ENCODE measurements around the gene RIBC2.

Gene RIBC2

DNA sequence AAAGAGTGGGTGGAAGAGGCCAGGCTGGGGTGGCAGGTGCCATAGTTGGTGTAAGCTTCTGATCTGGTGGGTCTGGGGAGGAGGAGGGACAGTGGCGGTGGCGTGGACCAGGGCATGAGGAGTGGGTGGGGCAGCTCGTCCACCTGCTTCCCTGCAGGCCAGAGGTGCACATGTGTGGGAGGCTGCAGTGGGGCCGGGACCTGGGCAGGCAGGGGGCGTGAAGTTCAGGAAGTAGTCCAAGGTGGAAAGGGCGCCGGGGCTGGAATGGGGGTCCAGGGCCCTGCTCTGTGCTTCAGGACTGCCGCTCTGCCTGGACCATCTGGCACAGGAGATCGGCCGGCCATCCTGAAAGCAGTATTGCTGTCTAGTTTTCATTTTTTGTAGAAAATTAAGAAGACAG lies 15.9 kb downstream of the RIBC2 start:
- Histone ChIP-seq H3K9me3 (ENCODE audit: insufficient read depth, low read depth, low read length) (no peaks in the 10 kb centered on the region), H3F3A (ENCODE audit: low read depth) (no peaks in the 10 kb centered on the region), H3K27me3 (ENCODE audit: insufficient read depth, low read length, poor library complexity, severe bottlenecking) (no peaks in the 10 kb centered on the region), H3K9ac (ENCODE audit: low read depth, low read length, poor library complexity, severe bottlenecking) (no peak overlapping the region), H3K4me3 (ENCODE audit: low read length, poor library complexity, severe bottlenecking) (no peak overlapping the region), H2AFZ (ENCODE audit: low read length) (no peak overlapping the region), H3K4me1 (ENCODE audit: insufficient read depth, low read length, poor library complexity, severe bottlenecking) (no peaks in the 10 kb centered on the region), H3K36me3 (ENCODE audit: insufficient read depth, low read length) (no peaks in the 10 kb centered on the region), H3K9me2 (replicated peaks; ENCODE audit: low read depth, low read length) (no peaks in the 10 kb centered on the region), H3K79me2 (ENCODE audit: insufficient read depth, low read length) (no peaks in the 10 kb centered on the region), H3K4me2 (ENCODE audit: low read depth, low read length, poor library complexity, severe bottlenecking) (no peak overlapping the region), H4K20me1 (ENCODE audit: insufficient read depth, low read length, poor library complexity, severe bottlenecking) (no peaks in the 10 kb centered on the region)
- TF ChIP-seq EZH2phosphoT487 (IDR thresholded peaks at IDR 0.05; ENCODE audit: borderline replicate concordance) = no peak
- TF ChIP-seq, protein P1, sequence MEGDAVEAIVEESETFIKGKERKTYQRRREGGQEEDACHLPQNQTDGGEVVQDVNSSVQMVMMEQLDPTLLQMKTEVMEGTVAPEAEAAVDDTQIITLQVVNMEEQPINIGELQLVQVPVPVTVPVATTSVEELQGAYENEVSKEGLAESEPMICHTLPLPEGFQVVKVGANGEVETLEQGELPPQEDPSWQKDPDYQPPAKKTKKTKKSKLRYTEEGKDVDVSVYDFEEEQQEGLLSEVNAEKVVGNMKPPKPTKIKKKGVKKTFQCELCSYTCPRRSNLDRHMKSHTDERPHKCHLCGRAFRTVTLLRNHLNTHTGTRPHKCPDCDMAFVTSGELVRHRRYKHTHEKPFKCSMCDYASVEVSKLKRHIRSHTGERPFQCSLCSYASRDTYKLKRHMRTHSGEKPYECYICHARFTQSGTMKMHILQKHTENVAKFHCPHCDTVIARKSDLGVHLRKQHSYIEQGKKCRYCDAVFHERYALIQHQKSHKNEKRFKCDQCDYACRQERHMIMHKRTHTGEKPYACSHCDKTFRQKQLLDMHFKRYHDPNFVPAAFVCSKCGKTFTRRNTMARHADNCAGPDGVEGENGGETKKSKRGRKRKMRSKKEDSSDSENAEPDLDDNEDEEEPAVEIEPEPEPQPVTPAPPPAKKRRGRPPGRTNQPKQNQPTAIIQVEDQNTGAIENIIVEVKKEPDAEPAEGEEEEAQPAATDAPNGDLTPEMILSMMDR (conservative IDR thresholded peaks at IDR 0.05; ENCODE audit: low read length) = no peak

DNA sequence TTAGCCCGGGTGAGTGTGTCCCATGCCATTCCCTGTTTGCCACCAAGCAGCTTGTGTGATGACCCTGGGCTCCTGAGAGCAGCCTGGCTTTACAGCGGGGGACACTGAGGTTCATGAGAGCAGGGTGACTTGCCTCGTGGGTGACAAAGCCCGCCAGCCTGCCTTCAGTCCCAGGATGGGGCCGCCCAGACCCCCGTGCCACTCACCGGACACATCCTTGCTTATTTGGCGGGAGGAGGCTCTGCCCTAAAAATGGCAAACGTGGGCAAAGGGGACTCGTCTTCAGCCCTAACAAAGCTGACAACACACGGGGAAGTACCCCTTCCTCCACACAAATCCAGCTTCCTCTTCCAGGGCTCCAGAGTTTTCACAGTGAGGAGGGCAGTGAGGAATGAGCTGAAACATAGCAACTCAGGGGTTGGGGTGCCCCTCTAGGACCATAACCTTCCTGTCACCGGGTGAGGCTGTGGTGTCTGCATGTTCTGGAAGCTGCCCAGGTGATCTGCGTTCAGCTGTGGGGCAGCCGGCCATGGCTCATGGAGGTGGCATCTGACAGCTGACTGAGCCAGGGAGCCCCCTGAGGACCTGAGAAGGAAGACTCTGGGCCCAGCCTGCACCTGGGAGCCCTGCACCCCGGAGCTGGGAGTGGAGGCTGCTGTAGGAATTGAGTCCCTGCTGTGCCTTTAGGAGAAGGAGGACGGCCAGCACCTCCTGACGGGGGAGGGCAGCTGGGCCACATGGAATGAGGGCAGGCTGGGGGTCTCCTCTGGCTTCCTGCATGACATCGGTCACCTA lies 16.7 kb downstream of the RIBC2 start:
- Histone ChIP-seq H3K79me2 (ENCODE audit: insufficient read depth, low read length) (no peaks in the 10 kb centered on the region), H3K4me2 (ENCODE audit: low read depth, low read length, poor library complexity, severe bottlenecking) (no peak overlapping the region), H4K20me1 (ENCODE audit: insufficient read depth, low read length, poor library complexity, severe bottlenecking) (no peaks in the 10 kb centered on the region), H3K4me3 (ENCODE audit: low read length, poor library complexity, severe bottlenecking) (no peak overlapping the region), H3K9me2 (replicated peaks; ENCODE audit: low read depth, low read length) (no peaks in the 10 kb centered on the region), H2AFZ (ENCODE audit: low read length) (no peak overlapping the region), H3K9me3 (ENCODE audit: insufficient read depth, low read depth, low read length) (no peaks in the 10 kb centered on the region), H3K36me3 (ENCODE audit: insufficient read depth, low read length) (no peaks in the 10 kb centered on the region), H3F3A (ENCODE audit: low read depth) (no peaks in the 10 kb centered on the region), H3K9ac (ENCODE audit: low read depth, low read length, poor library complexity, severe bottlenecking) (no peak overlapping the region), H3K4me1 (ENCODE audit: insufficient read depth, low read length, poor library complexity, severe bottlenecking) (no peaks in the 10 kb centered on the region), H3K27me3 (ENCODE audit: insufficient read depth, low read length, poor library complexity, severe bottlenecking) (no peaks in the 10 kb centered on the region)
- TF ChIP-seq EZH2phosphoT487 (IDR thresholded peaks at IDR 0.05; ENCODE audit: borderline replicate concordance) = no peak
- TF ChIP-seq, protein P1 (conservative IDR thresholded peaks at IDR 0.05; ENCODE audit: low read length) = no peak

DNA sequence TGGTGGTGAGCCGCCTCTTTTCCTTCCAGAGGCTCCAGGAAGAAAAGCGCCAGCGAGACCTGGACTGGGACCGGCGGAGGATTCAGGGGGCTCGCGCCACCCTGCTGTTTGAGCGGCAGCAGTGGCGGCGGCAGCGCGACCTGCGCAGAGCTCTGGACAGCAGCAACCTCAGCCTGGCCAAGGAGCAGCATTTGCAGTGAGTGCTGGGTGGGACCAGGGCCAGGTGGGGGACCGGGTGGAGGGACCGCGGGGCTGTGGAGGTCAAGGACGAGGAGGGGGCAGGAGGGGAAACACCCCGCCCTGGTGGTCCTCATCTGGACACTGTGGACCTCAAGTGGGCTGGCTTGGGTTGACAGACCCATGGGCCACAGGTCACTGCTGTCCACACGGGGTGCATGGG lies 17.4 kb downstream of the RIBC2 start:
- H4K20me1 ChIP-seq (ENCODE audit: insufficient read depth, low read length, poor library complexity, severe bottlenecking) = no peaks in the 10 kb centered on the region
- no peaks in the 10 kb centered on the region for H3K27me3 ChIP-seq (ENCODE audit: insufficient read depth, low read length, poor library complexity, severe bottlenecking)
- TF ChIP-seq, protein P1 (conservative IDR thresholded peaks at IDR 0.05; ENCODE audit: low read length) = no peak
- no peak for TF ChIP-seq EZH2phosphoT487 (IDR thresholded peaks at IDR 0.05; ENCODE audit: borderline replicate concordance)
- H3K9me2 ChIP-seq (replicated peaks; ENCODE audit: low read depth, low read length) = no peaks in the 10 kb centered on the region
- H3K9me3 ChIP-seq (ENCODE audit: insufficient read depth, low read depth, low read length) = no peaks in the 10 kb centered on the region
- no peaks in the 10 kb centered on the region for H3K79me2 ChIP-seq (ENCODE audit: insufficient read depth, low read length)
- H3K4me3 ChIP-seq (ENCODE audit: low read length, poor library complexity, severe bottlenecking) = no peak overlapping the region
- H3K9ac ChIP-seq (ENCODE audit: low read depth, low read length, poor library complexity, severe bottlenecking) = no peak overlapping the region
- H3K36me3 ChIP-seq (ENCODE audit: insufficient read depth, low read length) = no peaks in the 10 kb centered on the region
- no peak overlapping the region for H3K4me2 ChIP-seq (ENCODE audit: low read depth, low read length, poor library complexity, severe bottlenecking)
- H3F3A ChIP-seq (ENCODE audit: low read depth) = no peaks in the 10 kb centered on the region
- no peaks in the 10 kb centered on the region for H3K4me1 ChIP-seq (ENCODE audit: insufficient read depth, low read length, poor library complexity, severe bottlenecking)
- no peak overlapping the region for H2AFZ ChIP-seq (ENCODE audit: low read length)

Data from Loucy (cell line).